Measurements from ENCODE around the gene RPS6KB1. TPM values are rescaled to one million over a fixed set of nuclear protein-coding genes. Genes with fewer than 3 reads are reported as not detected.
"Not testable (repeated sequence)": the region's sequence is repeated elsewhere in the genome, so short reads cannot be mapped to it uniquely, and the experiment has no call there.

RPS6KB1 gene
- total and polyA plus RNA-seq, 5 donors from 2014 or later, result 19.9 to 123 (median 27.0) TPM

- H3K4me1 ChIP-seq (ENCODE audit: control insufficient read depth, insufficient read depth, low read length, poor library complexity, severe bottlenecking); H3K4me3 ChIP-seq (ENCODE audit: low read depth, low read length); ATAC-seq (ENCODE audit: low read depth in 2 of 2); H3K27ac ChIP-seq (ENCODE audit: insufficient read depth, low read length, poor library complexity, severe bottlenecking); H3K27me3 ChIP-seq (ENCODE audit: control insufficient read depth, insufficient read depth, low read length); H3K9me3 Mint-ChIP-seq; DNase-seq; H3K27me3 Mint-ChIP-seq; H3K9me3 ChIP-seq (ENCODE audit: control insufficient read depth in 2 of 2, low read length in 2 of 2); H3K4me3 Mint-ChIP-seq: not testable (repeated sequence)
- H3K36me3 Mint-ChIP-seq, result peaks cover 28% of the 10 kb centered on the region
- peak overlapping the region in 2 of 3 donors; percentile 9 to 14 for H3K27ac Mint-ChIP-seq
- H3K4me1 Mint-ChIP-seq, result peaks cover 0 to 21% (median 5%) of the 10 kb centered on the region in 4 donors
- peaks cover 46% of the 10 kb centered on the region for H3K36me3 ChIP-seq (ENCODE audit: control insufficient read depth, insufficient read depth, low read length)
Observed at GRCh38 chr17:59946433-59946832, 53.5 kb downstream of the RPS6KB1 start.

- ATAC-seq (ENCODE audit: low read depth in 2 of 2); H3K27ac ChIP-seq (ENCODE audit: insufficient read depth, low read length, poor library complexity, severe bottlenecking); H3K27me3 ChIP-seq (ENCODE audit: control insufficient read depth, insufficient read depth, low read length); H3K9me3 ChIP-seq (ENCODE audit: control insufficient read depth in 2 of 2, low read length in 2 of 2); H3K4me3 Mint-ChIP-seq; H3K4me3 ChIP-seq (ENCODE audit: low read depth, low read length); H3K9me3 Mint-ChIP-seq; DNase-seq; H3K4me1 ChIP-seq (ENCODE audit: control insufficient read depth, insufficient read depth, low read length, poor library complexity, severe bottlenecking); H3K27me3 Mint-ChIP-seq: not testable (repeated sequence)
- Mint-ChIP-seq H3K36me3 (peaks cover 24% of the 10 kb centered on the region), H3K27ac (peak overlapping the region in 2 of 3 donors; percentile 3 to 63), H3K4me1 (peaks cover 0 to 21% (median 7%) of the 10 kb centered on the region in 4 donors)
- peaks cover 48% of the 10 kb centered on the region for H3K36me3 ChIP-seq (ENCODE audit: control insufficient read depth, insufficient read depth, low read length)
Observed at GRCh38 chr17:59947310-59947709, 54.4 kb downstream of the RPS6KB1 start.

DNA sequence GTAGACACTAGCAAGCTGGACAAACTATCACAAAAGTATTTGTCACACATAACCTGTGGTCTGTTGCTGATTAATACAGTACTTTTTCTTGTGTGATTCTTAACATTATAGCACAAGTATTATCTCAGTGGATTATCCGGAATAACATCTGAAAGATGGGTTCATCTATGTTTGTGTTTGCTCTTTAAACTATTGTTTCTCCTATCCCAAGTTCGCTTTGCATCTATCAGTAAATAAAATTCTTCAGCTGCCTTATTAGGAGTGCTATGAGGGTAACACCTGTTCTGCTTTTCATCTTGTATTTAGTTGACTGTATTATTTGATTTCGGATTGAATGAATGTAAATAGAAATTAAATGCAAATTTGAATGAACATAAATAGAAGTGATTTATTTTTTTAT is 57.1 kb downstream of the RPS6KB1 start:
- Histone ChIP-seq H3K27me3 (ENCODE audit: control insufficient read depth, insufficient read depth, low read length) (no peaks in the 10 kb centered on the region), H3K27ac (ENCODE audit: insufficient read depth, low read length, poor library complexity, severe bottlenecking) (no peak overlapping the region), H3K36me3 (ENCODE audit: control insufficient read depth, insufficient read depth, low read length) (peaks cover 49% of the 10 kb centered on the region), H3K9me3 (ENCODE audit: control insufficient read depth in 2 of 2, low read length in 2 of 2) (no peaks in the 10 kb centered on the region), H3K4me1 (ENCODE audit: control insufficient read depth, insufficient read depth, low read length, poor library complexity, severe bottlenecking) (no peaks in the 10 kb centered on the region), H3K4me3 (ENCODE audit: low read depth, low read length) (no peak overlapping the region)
- Mint-ChIP-seq H3K4me1 (peaks cover 4 to 21% (median 7%) of the 10 kb centered on the region in 4 donors), H3K36me3 (peaks cover 28% of the 10 kb centered on the region), H3K27me3 (no peaks in the 10 kb centered on the region), H3K4me3 (no peak overlapping the region), H3K27ac (no peak overlapping the region), H3K9me3 (no peaks in the 10 kb centered on the region)
- ATAC-seq (ENCODE audit: low read depth in 2 of 2), result no peak
- DNase-seq, result no peak

DNA sequence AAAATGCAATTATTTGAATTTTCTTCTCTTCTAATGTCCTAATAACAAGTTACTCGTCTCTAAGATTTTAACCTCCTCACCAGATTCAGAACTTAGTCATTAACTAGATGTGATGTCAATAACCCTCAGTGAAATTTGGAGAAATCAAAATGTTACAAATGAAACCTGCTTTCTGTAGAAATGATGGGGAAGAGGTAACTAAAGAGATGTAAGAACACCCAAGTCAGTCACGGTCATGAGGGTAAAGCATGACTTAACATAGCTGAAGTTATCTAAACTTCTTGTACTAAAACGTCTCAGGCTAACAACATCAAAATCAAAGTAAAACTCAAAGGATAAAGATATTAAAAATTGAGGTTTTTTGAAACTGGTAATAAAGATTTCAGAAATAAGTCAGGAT is 61.9 kb downstream of the RPS6KB1 start:
- Histone ChIP-seq H3K27ac (ENCODE audit: insufficient read depth, low read length, poor library complexity, severe bottlenecking) (no peak overlapping the region), H3K4me1 (ENCODE audit: control insufficient read depth, insufficient read depth, low read length, poor library complexity, severe bottlenecking) (no peaks in the 10 kb centered on the region), H3K27me3 (ENCODE audit: control insufficient read depth, insufficient read depth, low read length) (no peaks in the 10 kb centered on the region), H3K4me3 (ENCODE audit: low read depth, low read length) (no peak overlapping the region), H3K9me3 (ENCODE audit: control insufficient read depth in 2 of 2, low read length in 2 of 2) (no peaks in the 10 kb centered on the region), H3K36me3 (ENCODE audit: control insufficient read depth, insufficient read depth, low read length) (peaks cover 38% of the 10 kb centered on the region)
- Mint-ChIP-seq H3K27me3 (no peaks in the 10 kb centered on the region), H3K36me3 (peaks cover 28% of the 10 kb centered on the region), H3K4me1 (peaks cover 5 to 18% (median 16%) of the 10 kb centered on the region in 4 donors), H3K4me3 (no peak overlapping the region), H3K9me3 (no peaks in the 10 kb centered on the region), H3K27ac (no peak overlapping the region)
- ATAC-seq (ENCODE audit: low read depth in 2 of 2), result no peak
- no peak for DNase-seq

- not testable (repeated sequence) for H3K27me3 Mint-ChIP-seq; ATAC-seq (ENCODE audit: low read depth in 2 of 2); H3K27ac ChIP-seq (ENCODE audit: insufficient read depth, low read length, poor library complexity, severe bottlenecking); H3K9me3 ChIP-seq (ENCODE audit: control insufficient read depth in 2 of 2, low read length in 2 of 2); H3K9me3 Mint-ChIP-seq; H3K4me3 ChIP-seq (ENCODE audit: low read depth, low read length); H3K27me3 ChIP-seq (ENCODE audit: control insufficient read depth, insufficient read depth, low read length); DNase-seq
- Mint-ChIP-seq H3K36me3 (peaks cover 22% of the 10 kb centered on the region), H3K4me1 (peaks cover 7 to 40% (median 27%) of the 10 kb centered on the region in 4 donors), H3K27ac (peak overlapping the region in 2 of 3 donors; percentile 37 to 45), H3K4me3 (peak overlapping the region in 1 of 4 donors; percentile 1)
- Histone ChIP-seq H3K4me1 (ENCODE audit: control insufficient read depth, insufficient read depth, low read length, poor library complexity, severe bottlenecking) (peaks cover 13% of the 10 kb centered on the region), H3K36me3 (ENCODE audit: control insufficient read depth, insufficient read depth, low read length) (peaks cover 20% of the 10 kb centered on the region)
Observed at GRCh38 chr17:59959574-59959973, 66.7 kb downstream of the RPS6KB1 start.

- Histone ChIP-seq H3K27me3 (ENCODE audit: control insufficient read depth, insufficient read depth, low read length) (no peaks in the 10 kb centered on the region), H3K9me3 (ENCODE audit: control insufficient read depth in 2 of 2, low read length in 2 of 2) (no peaks in the 10 kb centered on the region), H3K4me1 (ENCODE audit: control insufficient read depth, insufficient read depth, low read length, poor library complexity, severe bottlenecking) (peaks cover 20% of the 10 kb centered on the region), H3K36me3 (ENCODE audit: control insufficient read depth, insufficient read depth, low read length) (peaks cover under 1% of the 10 kb centered on the region), H3K27ac (ENCODE audit: insufficient read depth, low read length, poor library complexity, severe bottlenecking) (no peak overlapping the region), H3K4me3 (ENCODE audit: low read depth, low read length) (peak overlapping the region; percentile 99)
- Mint-ChIP-seq H3K36me3 (peaks cover 12% of the 10 kb centered on the region), H3K9me3 (no peaks in the 10 kb centered on the region), H3K27me3 (no peaks in the 10 kb centered on the region), H3K4me1 (peaks cover 12 to 44% (median 31%) of the 10 kb centered on the region in 4 donors), H3K27ac (peak overlapping the region in 2 of 3 donors; percentile 36 to 98), H3K4me3 (peak overlapping the region; percentile 92 to 99 (median 96))
- no peak for DNase-seq
- no peak for ATAC-seq (ENCODE audit: low read depth in 2 of 2)
Observed at GRCh38 chr17:59962739-59963318, 69.9 kb downstream of the RPS6KB1 start.

DNA sequence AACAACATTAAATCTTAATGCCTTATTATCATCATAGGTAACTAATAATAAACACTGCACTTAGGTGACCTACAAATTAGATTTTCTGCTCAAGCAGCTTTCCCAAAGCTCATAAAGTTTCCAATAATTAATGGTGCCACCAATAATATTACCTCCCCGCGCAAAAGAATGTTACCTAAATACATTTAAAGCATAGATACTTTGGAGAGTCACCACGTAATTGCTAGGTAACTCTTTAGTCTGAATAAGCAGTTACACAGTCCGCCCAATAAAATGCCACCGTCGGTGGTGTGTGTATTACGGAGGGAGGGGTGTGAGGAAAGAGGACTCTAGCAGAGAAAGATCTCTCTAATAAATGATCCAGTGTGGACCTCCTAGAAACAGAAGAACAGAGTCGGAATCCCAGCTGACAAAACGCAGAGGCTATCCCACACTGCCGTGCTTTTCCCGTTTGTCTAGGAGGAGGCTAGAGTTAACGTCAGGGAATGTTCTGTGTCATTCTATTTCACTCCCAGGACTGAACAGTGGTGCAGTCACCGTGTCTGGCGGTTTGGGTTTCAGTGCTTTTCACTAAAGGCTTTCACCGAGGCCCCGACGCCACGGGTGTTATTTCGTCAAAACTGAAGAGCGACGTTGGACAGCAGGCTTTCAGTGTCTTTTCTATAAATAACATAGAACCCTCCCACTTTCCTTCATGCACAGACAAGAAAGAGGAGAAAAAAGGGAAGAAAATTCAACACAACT is 71.0 kb downstream of the RPS6KB1 start:
- peaks cover 12 to 37% (median 25%) of the 10 kb centered on the region in 4 donors for H3K4me1 Mint-ChIP-seq
- DNase-seq (peak in 2 of 3 donors; percentile 18 to 62), ATAC-seq (ENCODE audit: low read depth in 2 of 2) (peak; percentile 38 to 50)
- Histone ChIP-seq H3K27ac (ENCODE audit: insufficient read depth, low read length, poor library complexity, severe bottlenecking) (peak overlapping the region; percentile 83), H3K9me3 (ENCODE audit: control insufficient read depth in 2 of 2, low read length in 2 of 2) (no peaks in the 10 kb centered on the region), H3K27me3 (ENCODE audit: control insufficient read depth, insufficient read depth, low read length) (no peaks in the 10 kb centered on the region), H3K36me3 (ENCODE audit: control insufficient read depth, insufficient read depth, low read length) (no peaks in the 10 kb centered on the region), H3K4me1 (ENCODE audit: control insufficient read depth, insufficient read depth, low read length, poor library complexity, severe bottlenecking) (peaks cover 20% of the 10 kb centered on the region), H3K4me3 (ENCODE audit: low read depth, low read length) (peak overlapping the region; percentile 99)
- H3K27ac Mint-ChIP-seq, result peak overlapping the region; percentile 92 to 99 (median 98)
- no peaks in the 10 kb centered on the region for H3K9me3 Mint-ChIP-seq
- peaks cover 4% of the 10 kb centered on the region for H3K36me3 Mint-ChIP-seq
- peak overlapping the region; percentile 92 to 99 (median 96) for H3K4me3 Mint-ChIP-seq
- H3K27me3 Mint-ChIP-seq, result no peaks in the 10 kb centered on the region
